T47D (cell line): ENCODE results near the gene PLIN5.
A peak's percentile ranks its signal among the peaks of the same experiment; 100 is the strongest.

Experiments used
- DNase-seq, 2 experiments: peaks; one replicate each; pipeline versions ENCODE4 v3.0.0 to v3.0.0-alpha.2; 2011 to 2012; ENCODE audit warnings: low read depth in 1 of 2, low spot score in 1 of 2
- JUND ChIP-seq: IDR thresholded peaks from 2 replicates; pipeline ENCODE4 v1.6.1; 2012; ENCODE audit warnings: low read depth
- in situ Hi-C: cut with HindIII; loops from 2 replicates; pipeline ENCODE4 v1.10.0; 2016; ENCODE audit warnings: low sequenced_read_pairs, low pct_unique_long_range_greater_than_20kb

Gene PLIN5, protein sequence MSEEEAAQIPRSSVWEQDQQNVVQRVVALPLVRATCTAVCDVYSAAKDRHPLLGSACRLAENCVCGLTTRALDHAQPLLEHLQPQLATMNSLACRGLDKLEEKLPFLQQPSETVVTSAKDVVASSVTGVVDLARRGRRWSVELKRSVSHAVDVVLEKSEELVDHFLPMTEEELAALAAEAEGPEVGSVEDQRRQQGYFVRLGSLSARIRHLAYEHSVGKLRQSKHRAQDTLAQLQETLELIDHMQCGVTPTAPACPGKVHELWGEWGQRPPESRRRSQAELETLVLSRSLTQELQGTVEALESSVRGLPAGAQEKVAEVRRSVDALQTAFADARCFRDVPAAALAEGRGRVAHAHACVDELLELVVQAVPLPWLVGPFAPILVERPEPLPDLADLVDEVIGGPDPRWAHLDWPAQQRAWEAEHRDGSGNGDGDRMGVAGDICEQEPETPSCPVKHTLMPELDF

DNA sequence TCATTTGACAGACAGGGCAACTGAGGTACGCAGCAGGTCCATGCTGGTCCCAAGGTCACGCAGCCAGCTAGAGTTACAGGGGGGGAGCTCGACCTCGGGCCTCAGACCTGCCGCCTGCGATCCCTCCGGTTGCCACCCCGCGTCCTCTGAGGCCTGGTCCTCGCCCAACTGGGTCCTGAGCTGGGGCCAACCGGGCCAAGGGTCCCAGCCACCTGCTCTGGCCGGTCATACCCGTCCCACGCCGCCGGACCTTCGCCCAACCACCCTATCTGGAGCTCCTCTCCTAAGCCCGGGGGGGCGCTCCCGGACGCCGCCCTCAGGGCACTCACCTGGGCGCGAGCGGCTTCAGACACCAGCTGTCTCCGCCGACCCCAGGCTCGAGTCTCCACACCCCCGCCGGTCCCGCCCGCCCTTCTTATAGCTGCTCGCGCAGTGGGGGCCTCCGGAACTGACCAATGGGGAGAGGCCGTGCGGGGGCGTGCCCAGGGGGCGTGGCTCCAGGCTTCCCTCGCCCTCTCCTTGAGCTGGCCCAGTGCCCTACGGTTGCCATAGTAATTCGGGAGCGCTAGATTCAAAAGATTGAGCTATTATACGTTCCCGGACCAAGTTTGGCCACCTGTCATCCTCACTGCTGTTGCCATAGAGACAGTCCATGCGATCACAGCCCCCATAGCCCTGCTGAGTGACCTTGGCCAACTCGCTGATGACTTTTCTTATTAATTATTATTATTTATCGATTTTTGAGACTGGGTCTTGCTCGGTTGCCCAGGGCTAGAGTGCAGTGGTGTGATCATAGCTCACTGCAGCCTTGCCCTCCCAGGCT, at the start of gene PLIN5:
PLIN5 (minus strand) TSS at position 389 of the 823 bp plus-strand sequence. CDS start 1,150 bp downstream, outside the sequence.
- DNase-seq, result peak; percentile 86 to 90
- in situ Hi-C loops, result no loop called here
- no peak for TF ChIP-seq JUND

DNA sequence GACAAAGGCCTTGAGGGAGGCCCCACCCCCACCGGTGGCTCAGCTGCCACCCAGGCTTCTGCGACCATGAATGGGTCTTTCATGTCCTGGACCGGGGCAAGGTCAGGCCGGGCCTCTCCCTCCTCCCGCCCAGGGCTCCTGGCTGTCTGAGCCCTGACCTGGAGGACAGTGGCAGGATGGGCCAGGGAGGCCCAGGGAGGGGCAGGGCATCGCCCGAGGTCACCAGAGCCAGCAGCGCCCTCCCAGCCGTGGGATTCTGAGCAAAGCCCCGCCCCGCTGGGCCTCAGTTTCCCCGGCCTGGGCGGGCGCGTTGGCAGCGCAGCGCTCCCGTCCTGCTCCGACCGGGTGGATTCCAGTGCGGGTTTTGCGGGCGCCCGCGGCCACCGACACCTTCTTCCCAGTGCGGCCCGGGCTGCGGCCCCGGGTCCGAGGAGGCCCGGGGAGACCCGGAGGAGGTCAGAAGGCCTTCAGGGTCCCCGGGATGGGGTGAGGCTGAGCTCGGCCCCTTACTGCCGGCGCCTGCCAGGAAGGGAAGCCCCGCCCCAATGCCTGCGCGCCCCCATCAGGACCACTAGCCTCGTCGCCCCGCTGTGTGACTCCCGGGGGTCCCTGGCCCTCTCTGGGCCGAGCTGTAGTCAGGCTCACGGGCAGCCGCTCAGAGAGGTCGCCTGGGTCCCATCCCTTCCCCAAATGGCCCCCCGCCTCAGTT, 49.1 kb upstream of the PLIN5 start:
- DNase-seq, result peak; percentile 48 to 61
- TF ChIP-seq JUND, result no peak
- in situ Hi-C loops, result no loop called here

DNA sequence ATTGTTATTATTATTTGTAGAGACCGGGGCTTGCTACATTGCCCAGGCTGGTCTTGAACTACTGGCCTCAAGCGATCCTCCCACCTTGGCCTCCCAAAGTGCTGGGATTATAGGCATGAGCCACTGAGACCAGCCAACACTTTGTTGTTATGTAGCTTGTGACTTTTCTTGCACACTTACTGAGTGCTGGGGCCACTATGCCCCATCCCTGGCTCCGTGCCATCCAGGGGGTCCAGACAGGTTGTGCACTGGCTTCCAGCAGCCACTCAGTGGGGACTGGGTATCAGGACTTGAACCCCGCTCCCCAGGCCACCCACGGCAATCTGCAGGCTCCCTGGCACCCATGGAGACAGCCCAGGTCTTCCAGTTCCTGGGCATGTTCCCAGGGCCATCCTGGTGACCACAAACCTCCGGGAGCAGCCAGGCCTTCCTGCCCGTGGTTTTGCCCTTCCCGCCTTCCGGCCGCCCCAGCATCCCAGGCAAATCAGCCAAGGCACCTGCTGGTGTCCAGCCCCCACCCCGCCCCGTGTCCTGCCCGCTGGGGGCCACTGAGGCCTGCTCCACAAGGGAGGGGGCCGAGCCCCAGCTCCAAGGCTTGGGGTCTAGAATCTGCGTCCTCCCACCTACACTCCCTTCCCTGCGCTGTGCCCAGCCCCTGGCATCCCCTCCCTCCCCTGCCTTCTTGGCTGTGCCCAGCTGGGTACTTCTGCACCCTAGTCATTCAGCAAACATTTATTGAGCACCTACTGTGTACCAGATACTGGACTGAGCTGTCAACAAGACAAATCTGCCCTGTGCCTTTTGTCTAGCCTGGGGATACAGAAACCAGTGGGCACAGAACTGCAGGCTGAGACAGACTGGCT, 48.2 kb upstream of the PLIN5 start:
- peak in 1 of 2 experiments; percentile 29 for DNase-seq
- in situ Hi-C loops, result no loop called here
- no peak for TF ChIP-seq JUND

DNA sequence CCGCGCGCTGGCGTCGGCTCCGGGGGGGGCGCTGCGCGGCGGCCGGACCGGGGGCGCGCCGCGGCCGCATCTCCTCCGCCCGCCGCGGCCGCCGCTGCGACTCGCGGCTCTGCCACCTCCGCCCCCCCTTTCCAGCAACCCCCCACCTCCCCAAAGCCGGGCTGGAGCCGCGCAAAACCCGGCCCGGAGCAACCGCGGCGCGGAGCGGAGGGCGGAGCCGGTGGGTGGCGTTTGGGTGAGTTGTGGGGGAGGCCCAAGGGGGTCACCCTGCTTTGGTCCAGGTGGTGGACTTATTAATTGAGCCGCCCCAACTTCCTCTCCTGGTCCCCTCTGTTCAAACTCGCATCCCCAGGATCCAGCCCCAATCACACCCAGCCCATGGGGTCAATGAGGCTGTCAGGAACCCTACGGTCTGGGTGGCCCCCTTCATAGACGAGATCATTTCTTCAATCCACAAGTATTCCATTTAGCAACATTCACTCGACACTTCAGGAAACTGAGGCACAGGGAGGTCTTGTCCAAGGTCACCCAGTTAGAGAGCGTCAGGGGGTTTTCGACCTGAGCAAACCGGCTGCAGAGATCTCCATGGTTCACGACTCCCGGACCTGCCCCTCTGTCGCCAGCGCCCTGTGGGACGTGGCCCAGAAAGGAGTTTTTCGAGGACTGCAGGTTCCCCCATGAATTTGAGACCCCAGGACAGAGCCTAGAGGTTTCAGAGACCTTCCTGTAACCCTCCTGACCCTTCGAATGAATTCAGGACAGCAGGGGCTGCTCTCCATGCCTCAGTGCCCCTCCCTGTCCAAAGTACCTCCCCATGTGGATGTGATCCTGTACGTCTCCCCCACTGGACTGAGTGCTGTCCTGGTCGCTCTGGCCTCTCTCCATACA, 46.9 kb upstream of the PLIN5 start:
- DNase-seq, result peak; percentile 63 to 68
- in situ Hi-C loops, result no loop called here
- TF ChIP-seq JUND, result no peak

DNA sequence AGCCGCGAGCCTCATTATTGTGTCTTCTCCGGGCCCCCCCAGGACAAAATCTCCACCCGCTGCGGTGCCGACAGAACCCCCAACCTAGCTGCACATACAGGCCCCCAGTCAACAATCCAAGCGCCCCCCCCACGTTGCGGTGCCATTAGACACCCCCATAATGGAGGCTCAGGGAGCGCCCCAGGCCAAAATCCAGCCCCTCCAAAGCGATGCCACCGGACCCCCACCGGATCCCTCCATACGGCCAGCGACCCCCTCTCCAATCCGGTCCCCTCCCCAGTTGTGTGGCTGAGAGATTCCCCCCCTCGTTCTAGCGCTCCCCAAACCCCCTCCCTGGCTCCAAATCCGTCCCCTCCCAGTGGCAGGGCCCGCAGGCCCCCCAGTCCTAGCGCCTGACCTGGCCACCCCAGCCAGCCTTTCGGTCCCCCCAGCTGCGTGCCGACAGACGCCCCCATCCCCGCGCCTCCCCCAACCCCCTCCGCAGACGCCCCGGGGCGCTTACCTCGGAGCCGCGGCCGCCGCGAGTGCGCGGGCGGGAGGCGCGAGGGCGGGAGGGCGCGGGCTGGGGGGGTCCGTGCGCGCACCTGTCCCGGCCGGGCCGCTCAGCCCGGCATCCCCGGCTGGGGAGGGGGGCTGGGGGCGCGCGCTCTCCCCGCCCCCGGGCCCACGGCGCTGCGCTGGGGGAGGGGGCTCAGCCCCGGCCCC, 46.1 kb upstream of the PLIN5 start:
- TF ChIP-seq JUND, result no peak
- in situ Hi-C loops, result no loop called here
- no peak for DNase-seq

DNA sequence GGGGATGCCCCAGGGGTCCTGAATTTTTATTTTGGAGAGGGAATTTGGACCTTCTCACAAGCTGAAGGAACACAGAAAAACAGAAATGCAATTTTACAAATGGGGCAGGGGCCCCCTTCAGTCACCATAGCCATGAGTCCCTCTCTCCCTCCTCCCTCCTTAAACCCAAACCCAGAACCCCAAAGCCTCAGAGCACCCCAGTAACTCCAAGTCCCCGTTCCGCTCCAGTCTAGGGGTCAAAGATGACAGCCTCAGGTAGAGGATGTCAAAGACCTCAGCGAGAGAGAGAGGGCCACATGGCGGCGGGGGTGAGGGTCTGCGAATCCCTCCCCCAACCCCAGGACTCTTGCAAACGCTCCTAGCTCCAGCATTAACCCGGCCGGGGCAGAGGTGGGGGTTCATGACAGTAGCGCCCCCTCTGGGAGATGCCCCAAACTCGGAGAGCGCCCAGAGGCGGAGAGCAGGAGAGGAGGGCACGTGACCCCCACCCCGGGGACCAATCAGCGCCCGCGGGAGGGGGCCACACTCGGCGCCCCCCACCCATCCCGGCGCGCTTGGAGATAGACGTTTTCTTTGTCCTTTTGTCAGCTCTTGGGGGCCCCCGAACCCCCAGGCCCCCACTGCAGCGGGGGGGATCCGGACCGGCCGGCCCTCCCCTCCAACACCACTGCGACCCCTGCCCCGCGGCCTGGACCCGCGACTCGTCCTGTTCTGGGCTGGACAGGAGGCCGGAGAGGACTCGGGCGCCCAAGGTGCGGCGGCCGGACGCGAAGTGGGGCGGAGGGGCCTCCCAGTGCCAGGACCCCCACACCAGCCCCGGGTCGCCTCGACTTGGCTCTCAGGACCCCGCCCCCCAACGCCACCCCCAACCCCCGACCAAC, 45.2 kb upstream of the PLIN5 start:
- DNase-seq, result no peak
- in situ Hi-C loops, result no loop called here
- no peak for TF ChIP-seq JUND

DNA sequence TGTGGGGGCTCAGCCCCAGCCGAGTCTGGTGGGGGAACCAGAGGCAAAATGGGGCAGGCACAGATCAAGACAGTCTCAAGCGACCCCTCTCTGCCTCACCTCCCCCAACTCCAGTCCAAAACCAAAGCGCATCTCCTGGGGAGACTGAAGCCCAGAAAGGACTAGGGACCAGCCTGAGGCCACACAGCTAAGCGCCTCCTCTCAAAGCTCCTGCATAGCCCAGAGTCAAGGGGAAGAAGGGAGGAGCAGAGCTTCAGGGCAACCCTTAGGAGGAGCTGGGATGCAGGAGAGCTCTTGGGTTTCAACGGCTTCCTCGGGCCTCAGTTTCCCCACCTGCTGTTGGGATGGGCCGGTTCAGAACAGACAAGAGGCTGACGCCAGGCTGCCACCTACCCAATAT, 44.4 kb upstream of the PLIN5 start:
- DNase-seq, result no peak
- no peak for TF ChIP-seq JUND
- in situ Hi-C loops, result no loop called here

DNA sequence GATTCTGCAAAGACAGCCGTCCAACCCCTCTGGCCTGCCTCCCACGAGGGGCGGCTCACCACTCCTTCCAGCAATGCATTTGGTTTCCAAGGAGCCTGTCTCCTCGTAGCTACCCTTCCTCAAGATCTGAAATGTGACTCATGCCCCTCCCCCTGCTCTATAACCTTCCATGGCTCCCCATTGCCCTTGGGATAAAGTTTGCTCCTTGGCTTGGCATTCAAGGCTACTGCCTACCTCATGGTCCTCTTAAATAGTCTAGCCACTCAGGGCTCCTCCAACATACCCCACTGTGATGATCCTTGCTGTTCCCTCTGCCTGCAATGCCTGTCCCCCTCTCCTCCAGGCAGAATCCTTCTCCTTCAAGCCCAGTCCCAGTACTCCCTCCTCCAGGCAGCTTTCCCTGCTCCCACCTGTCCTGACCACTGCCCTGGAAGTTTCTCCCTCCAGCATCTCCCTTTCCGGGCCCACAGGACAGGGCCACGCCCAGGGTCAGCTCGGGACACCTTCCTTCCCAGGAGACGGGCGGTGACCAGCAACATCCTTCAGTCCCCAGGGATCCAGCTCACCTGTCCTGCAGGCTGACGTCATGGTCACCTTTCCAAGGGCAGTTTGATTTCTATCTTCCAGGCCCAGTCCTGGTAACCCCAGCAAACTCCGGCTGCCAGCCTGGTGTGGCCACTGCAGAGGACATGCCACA, 43.7 kb upstream of the PLIN5 start:
- no peak for TF ChIP-seq JUND
- in situ Hi-C loops, result no loop called here
- DNase-seq, result peak in 1 of 2 experiments; percentile 44
